Testis (tissue), 3 donors: ENCODE data around the gene UPK2. TPM values are rescaled to one million over a fixed set of nuclear protein-coding genes. Genes with fewer than 3 reads are reported as not detected.

Experiments
- DNase-seq: peaks from one replicate; pipeline ENCODE4 v3.0.0-alpha.2; 2019
- H3K27ac ChIP-seq, 2 donors: fragments of 200-600 bp; sonication (generic); one replicate each; pipeline ENCODE4 v1.5.1; 2019
- H3K27me3 ChIP-seq: fragments of 200-600 bp; sonication (generic); one replicate; pipeline ENCODE4 v1.5.1; 2019
- H3K36me3 ChIP-seq: fragments of 200-600 bp; sonication (generic); one replicate; pipeline ENCODE4 v1.5.1; 2017; ENCODE audit warnings: low read depth; ENCODE audit errors: missing control alignments
- H3K4me1 ChIP-seq: fragments of 200-600 bp; sonication (generic); one replicate; pipeline ENCODE4 v1.5.1; 2019
- H3K4me3 ChIP-seq, 2 donors: fragments of 200-600 bp; sonication (generic); one replicate each; pipeline ENCODE4 v1.5.1; 2017 to 2019
- H3K9me3 ChIP-seq: fragments of 200-600 bp; sonication (generic); one replicate; pipeline ENCODE4 v1.5.1; 2017
- POLR2A ChIP-seq: fragments of 450-650 bp; IDR thresholded peaks from one replicate; pipeline ENCODE4 v1.6.1; 2017; ENCODE audit warnings: antibody characterized with exemption, mild to moderate bottlenecking, moderate library complexity
- WGBS, 2 donors: methylation state at CpG; one replicate each; pipeline ENCODE4 v1.1.5; 2018; 5-methylcytosine and 5-hydroxymethylcytosine counted together
- intact Hi-C: fragments of 100-400 bp; cut with DNase I; formaldehyde crosslinking; loops from one replicate; pipeline ENCODE4 v1.15.1; 2023; ENCODE audit warnings: low total_unique reads
- polyA plus RNA-seq: library from polyadenylated mRNA; stranded (reverse); fragments of 350-450 nt; fragmentation: Illumina TruSeq; extraction: RNeasy Lipid Tissue Mini Kit (QIAGEN cat#74804); gene quantifications from one replicate; pipeline ENCODE4 v1.2.3, GENCODE V29; 2014; ENCODE audit warnings: low read depth, low replicate concordance; ENCODE audit not compliant: insufficient read depth
- total RNA-seq, 2 donors: library from RNA; depleted of rRNA; stranded (reverse); fragments of >200 nt; gene quantifications; one replicate each; pipeline ENCODE4 v1.2.3, GENCODE V29; 2016
- TF ChIP-seq, protein P1 (sequence below), 3 experiments: fragments of 450-650 bp in 2 of 3; fragments of 200-600 bp in 1 of 3; sonication (generic) in 1 of 3; IDR thresholded peaks; one replicate each; pipeline ENCODE4 v1.5.1; 2016 to 2019; ENCODE audit warnings: antibody characterized with exemption in 3 of 3, mild to moderate bottlenecking in 2 of 3, moderate library complexity in 1 of 3

UPK2 gene
- total and polyA plus RNA-seq, 3 donors from 2014 or later = 0.50 to 0.68 TPM; not detected in 1

DNA sequence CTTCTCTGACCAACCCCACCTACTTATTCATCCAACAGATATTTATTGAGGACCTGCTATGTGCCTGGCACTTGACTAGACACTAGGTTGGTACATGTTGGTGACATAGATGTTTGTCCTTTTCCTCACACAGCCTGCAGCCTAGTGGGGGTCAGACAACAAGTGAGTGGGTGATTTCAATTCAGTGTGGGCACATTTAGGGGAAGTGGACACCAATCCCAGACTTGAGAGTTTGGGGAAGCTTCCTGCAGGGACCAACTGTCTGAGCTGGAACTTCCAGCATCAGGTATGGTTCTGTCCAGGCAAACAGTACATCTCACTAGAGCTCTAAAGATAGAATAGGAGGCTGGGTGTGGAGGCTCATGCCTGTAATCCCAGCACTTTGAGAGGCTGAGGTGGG is 24.5 kb upstream of the UPK2 start:
- Histone ChIP-seq H3K27me3 (no peaks in the 10 kb centered on the region), H3K4me1 (peaks cover 11% of the 10 kb centered on the region), H3K4me3 (no peak overlapping the region), H3K9me3 (no peaks in the 10 kb centered on the region), H3K36me3 (no peaks in the 10 kb centered on the region), H3K27ac (no peak overlapping the region)
- intact Hi-C loops = no loop called here
- no peak for DNase-seq
- TF ChIP-seq, protein P1, sequence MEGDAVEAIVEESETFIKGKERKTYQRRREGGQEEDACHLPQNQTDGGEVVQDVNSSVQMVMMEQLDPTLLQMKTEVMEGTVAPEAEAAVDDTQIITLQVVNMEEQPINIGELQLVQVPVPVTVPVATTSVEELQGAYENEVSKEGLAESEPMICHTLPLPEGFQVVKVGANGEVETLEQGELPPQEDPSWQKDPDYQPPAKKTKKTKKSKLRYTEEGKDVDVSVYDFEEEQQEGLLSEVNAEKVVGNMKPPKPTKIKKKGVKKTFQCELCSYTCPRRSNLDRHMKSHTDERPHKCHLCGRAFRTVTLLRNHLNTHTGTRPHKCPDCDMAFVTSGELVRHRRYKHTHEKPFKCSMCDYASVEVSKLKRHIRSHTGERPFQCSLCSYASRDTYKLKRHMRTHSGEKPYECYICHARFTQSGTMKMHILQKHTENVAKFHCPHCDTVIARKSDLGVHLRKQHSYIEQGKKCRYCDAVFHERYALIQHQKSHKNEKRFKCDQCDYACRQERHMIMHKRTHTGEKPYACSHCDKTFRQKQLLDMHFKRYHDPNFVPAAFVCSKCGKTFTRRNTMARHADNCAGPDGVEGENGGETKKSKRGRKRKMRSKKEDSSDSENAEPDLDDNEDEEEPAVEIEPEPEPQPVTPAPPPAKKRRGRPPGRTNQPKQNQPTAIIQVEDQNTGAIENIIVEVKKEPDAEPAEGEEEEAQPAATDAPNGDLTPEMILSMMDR (IDR thresholded peaks at IDR 0.05) = no peak
- TF ChIP-seq POLR2A = no peak

DNA sequence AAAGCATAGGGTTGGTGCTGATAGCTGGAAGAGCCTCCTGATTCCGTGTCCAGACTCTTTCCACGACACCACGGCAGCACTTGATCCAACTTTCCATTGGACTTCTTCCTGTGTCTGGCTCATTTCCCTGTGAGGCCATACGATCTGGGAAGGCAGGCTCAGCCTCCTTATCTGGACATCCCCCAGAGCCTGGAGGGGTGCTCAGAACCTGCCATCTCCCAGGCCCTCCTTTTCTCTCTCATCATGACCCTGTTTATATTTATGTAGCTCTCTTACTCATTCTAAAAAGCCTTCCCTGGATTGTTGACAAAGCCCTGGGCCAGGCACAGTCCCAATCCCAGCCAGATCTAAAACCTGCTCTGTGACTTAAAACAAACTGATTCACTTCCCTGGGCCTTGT is 22.6 kb upstream of the UPK2 start:
- peak overlapping the region; percentile 40 to 76 for H3K27ac ChIP-seq
- H3K4me3 ChIP-seq = no peak overlapping the region
- peaks cover 11% of the 10 kb centered on the region for H3K4me1 ChIP-seq
- no peaks in the 10 kb centered on the region for H3K9me3 ChIP-seq
- no peak for TF ChIP-seq POLR2A
- TF ChIP-seq, protein P1 (IDR thresholded peaks at IDR 0.05) = no peak
- peak; percentile 49 for DNase-seq
- no peaks in the 10 kb centered on the region for H3K36me3 ChIP-seq
- H3K27me3 ChIP-seq = no peaks in the 10 kb centered on the region
- 27 to 32% methylated on average over 4 of the region's 4 CpGs for WGBS, 2 donors
- intact Hi-C loops = no loop called here

DNA sequence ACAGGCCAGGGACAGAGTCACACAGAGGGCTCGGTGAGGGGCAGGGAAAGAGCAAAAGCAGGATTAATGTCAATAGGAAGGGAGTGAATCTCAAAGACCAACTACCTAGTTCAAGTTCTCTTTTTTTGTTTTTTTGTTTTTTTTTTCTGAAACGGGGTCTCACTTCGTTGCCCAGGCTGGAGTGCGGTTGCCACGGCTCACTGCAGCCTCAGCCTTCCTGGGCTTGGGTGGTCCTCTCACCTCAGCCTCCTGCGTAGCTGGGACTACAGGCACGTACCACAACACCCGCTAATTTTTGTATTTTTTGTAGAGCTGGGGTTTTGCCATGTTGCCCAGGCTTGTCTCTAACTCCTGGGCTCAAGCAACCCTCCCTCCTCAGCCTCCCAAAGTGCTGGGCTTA is 20.7 kb upstream of the UPK2 start:
- Histone ChIP-seq H3K4me1 (peaks cover 11% of the 10 kb centered on the region), H3K9me3 (no peaks in the 10 kb centered on the region), H3K27me3 (no peaks in the 10 kb centered on the region), H3K4me3 (no peak overlapping the region), H3K36me3 (no peaks in the 10 kb centered on the region), H3K27ac (no peak overlapping the region)
- 87 to 89% methylated on average over 8 of the region's 8 CpGs for WGBS, 2 donors
- intact Hi-C loops = no loop called here
- TF ChIP-seq, protein P1 (IDR thresholded peaks at IDR 0.05) = no peak
- no peak for TF ChIP-seq POLR2A
- no peak for DNase-seq

DNA sequence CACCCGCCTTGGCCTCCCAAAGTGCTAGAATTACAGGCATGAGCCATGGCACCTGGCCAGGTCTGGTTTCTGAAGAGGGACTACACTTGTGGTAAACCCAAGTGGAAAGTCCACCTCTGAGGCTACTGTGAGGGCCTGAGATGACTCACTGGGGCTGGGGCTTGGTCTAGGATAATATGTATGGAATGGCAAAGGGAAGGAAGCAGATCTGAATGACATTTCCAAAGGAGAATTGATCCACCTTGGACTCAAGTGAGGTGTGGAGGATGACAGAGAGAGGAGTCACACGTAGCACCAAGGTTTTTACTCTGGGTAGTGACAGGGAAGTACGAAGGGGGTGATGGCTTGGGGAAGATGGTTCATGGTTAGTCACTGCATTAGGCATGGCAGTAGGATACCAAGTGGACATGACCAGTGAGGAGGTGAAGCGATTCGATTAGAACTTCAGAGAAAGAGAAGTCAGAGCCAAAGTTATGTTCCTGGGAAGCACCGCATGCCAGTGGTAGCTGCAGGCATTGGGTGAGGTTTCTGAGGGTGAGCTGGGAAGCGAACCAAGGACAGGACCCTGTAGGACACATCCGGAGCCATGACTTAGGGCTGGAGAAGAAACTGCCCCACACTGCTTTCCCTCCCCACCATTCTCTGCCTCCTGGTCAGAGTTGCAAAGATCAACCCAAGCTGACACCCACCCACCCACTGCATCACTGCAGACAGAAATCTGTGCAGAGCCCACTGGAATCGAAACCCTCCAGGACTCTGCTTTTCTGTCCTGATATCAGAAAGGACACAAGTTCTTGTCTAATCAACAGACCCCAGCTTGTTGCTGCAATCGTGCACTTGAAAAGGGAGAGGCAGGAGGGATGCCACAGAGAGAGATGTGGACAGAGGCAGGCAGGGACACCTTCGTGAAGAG is 17.4 kb upstream of the UPK2 start:
- no peak for TF ChIP-seq POLR2A
- TF ChIP-seq, protein P1 (IDR thresholded peaks at IDR 0.05) = no peak
- H3K27me3 ChIP-seq = no peaks in the 10 kb centered on the region
- H3K9me3 ChIP-seq = no peaks in the 10 kb centered on the region
- no peak overlapping the region for H3K27ac ChIP-seq
- H3K36me3 ChIP-seq = no peaks in the 10 kb centered on the region
- H3K4me1 ChIP-seq = no peaks in the 10 kb centered on the region
- intact Hi-C loops = no loop called here
- no peak overlapping the region for H3K4me3 ChIP-seq
- no peak for DNase-seq
- 81 to 83% methylated on average over 10 to 11 of the region's 11 CpGs for WGBS, 2 donors
